ENCODE measurements around the gene ANKRD34A.

DNA sequence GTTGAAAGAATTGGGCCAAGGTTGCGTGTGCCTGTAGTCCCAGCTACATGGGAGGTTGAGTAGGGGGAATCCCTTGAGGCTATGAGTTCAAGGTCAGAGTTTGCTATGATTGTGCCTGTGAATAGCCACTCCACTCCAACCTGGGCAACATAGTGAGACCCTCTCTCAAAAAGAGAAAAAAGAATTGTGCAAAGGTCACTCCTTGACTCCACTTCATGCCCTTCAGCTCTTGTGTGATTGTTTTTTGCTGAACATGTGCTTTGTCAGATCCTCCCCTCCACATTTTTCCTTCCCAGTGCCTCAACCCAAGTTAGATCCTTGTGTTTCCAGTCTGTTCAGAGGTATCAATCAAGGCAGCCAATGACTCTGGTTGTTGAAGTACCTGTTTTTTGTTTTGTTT lies 23.6 kb upstream of the ANKRD34A start:
- TF ChIP-seq, protein P1, sequence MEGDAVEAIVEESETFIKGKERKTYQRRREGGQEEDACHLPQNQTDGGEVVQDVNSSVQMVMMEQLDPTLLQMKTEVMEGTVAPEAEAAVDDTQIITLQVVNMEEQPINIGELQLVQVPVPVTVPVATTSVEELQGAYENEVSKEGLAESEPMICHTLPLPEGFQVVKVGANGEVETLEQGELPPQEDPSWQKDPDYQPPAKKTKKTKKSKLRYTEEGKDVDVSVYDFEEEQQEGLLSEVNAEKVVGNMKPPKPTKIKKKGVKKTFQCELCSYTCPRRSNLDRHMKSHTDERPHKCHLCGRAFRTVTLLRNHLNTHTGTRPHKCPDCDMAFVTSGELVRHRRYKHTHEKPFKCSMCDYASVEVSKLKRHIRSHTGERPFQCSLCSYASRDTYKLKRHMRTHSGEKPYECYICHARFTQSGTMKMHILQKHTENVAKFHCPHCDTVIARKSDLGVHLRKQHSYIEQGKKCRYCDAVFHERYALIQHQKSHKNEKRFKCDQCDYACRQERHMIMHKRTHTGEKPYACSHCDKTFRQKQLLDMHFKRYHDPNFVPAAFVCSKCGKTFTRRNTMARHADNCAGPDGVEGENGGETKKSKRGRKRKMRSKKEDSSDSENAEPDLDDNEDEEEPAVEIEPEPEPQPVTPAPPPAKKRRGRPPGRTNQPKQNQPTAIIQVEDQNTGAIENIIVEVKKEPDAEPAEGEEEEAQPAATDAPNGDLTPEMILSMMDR (IDR thresholded peaks at IDR 0.05): no peak
- no peak for TF ChIP-seq POLR2A (IDR thresholded peaks at IDR 0.05)
